Retinal pigment epithelial cell (primary cell): ENCODE data around the gene FBLN2.

ENCODE experiments used
- DNase-seq: peaks from one replicate; pipeline ENCODE4 v3.0.0-alpha.2; 2010; ENCODE audit warnings: low read depth
- H3K4me3 ChIP-seq: 2 replicates; pipeline ENCODE4 v1.5.1; 2011; ENCODE audit warnings: mild to moderate bottlenecking, low read length, control low read depth, moderate library complexity
- TF ChIP-seq, protein P1 (sequence below): conservative IDR thresholded peaks from 2 replicates; pipeline ENCODE4 v1.5.1; 2011; ENCODE audit warnings: low read depth, low read length, control low read depth, inconsistent platforms

The FBLN2 gene

DNA sequence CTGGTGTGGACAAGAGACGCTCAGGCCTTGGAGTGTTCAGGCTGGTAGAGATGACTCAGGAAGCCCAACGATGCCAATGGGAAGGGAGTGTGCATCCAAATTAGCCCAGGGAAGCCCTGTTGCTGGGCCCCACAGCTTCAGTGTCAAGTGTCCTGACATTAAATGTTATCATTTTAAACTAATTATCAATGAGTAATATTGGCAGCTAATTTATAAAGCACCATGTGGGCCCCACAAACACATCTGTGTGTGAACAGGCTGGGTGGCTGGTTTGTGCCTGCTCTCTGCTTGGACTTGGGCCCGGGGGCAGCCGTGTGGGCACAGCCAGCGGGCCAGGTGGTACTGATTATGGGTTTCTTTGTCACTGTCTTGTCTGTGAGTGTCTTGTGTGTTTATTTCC, 15.0 kb downstream of the FBLN2 start:
- H3K4me3 ChIP-seq = no peak overlapping the region
- TF ChIP-seq, protein P1, sequence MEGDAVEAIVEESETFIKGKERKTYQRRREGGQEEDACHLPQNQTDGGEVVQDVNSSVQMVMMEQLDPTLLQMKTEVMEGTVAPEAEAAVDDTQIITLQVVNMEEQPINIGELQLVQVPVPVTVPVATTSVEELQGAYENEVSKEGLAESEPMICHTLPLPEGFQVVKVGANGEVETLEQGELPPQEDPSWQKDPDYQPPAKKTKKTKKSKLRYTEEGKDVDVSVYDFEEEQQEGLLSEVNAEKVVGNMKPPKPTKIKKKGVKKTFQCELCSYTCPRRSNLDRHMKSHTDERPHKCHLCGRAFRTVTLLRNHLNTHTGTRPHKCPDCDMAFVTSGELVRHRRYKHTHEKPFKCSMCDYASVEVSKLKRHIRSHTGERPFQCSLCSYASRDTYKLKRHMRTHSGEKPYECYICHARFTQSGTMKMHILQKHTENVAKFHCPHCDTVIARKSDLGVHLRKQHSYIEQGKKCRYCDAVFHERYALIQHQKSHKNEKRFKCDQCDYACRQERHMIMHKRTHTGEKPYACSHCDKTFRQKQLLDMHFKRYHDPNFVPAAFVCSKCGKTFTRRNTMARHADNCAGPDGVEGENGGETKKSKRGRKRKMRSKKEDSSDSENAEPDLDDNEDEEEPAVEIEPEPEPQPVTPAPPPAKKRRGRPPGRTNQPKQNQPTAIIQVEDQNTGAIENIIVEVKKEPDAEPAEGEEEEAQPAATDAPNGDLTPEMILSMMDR = no peak
- no peak for DNase-seq

DNA sequence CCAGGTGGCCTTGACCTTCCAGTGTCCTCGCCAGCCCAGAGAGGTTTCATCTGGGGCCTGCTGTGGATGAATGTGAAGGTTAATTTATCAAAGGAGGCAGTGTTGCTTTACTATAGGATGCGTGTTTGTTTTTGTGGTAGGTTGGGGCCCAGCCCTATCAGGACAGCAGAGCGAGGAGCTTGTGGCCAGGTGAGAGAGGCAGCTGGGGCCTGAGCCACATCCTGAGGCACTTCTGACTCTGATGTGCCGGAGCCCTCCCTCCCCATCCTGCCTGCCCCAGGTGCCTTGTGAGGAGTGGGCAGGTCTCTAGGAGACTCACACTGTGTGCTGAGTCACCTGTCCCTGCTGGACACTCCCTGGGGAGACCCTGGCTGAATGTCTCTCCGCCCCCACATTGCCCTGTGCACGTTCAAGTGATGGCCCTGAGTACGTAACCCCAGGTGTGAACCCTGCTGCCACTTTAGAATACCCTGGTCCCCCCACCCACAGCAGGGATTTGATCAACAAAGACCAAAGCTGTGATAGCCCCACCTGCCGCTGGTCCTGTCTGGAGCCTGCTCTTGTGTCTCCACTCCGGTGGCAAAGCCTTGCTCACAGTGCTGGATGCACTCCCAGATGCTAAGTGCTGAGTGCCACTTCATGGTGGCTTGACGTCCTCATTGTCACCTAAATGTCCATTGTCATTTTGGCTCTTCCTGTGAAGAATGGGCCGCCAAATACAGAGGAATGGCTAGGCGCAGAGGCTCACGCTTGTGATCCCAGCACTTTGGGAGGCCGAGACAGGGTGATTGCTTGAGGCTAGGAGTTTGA, 16.0 kb downstream of the FBLN2 start:
- no peak for DNase-seq
- no peak overlapping the region for H3K4me3 ChIP-seq
- TF ChIP-seq, protein P1 = no peak

DNA sequence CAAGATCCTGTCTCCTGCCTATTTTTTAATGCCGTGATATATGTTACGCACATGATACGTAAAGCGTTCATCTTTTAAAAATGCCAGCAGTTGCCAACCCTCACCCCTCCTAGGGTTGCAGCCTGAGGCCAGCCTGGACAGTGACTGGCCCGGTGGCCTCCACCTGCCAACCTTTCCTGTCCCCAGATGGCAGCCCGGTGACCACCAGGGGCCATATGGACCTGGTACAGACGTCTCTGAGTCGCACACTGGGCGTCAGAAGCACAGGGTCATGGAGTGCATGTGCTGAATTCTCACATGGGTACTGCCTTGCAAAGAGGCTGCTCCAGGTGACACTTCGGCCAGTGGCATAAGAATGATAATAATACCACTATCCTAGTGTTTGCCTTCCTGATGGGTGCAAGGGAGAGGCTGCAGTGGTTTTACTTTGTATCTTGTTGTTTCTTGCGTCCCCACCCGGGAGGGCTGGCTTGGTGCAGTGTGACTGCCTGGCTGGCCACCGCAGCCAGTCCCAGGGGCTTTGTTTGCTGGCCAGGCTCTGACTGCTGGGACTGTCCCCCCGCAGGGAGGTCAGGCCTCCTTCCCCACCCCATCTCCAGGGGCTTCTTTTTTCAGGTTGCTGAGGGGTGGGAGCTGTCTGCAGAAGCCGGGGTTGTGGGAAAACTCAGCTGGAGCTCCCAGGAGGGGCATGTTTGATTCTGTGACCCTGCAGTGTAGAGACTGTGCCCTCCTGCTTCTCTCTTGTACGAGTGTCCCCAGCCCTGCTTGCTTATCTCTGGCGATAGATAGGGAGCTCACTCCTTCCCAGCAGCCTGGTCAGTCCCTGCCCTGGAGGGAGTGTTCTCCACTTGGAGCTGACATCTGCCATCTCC, 16.9 kb downstream of the FBLN2 start:
- DNase-seq = no peak
- no peak overlapping the region for H3K4me3 ChIP-seq
- TF ChIP-seq, protein P1 = no peak

DNA sequence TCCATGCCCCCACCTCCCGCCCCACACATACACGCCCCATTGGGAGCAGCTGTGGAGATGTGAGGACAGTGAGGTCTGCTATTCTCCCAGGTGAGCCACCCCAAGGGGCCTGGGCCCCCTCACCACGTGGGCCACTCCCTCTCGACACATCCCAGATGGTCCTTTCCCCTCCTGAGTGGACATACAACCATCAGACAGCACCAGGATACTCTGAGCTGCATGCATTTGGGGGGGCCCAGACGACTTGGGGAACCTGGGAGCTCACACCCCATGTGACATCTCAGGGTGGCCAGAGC, 17.5 kb downstream of the FBLN2 start:
- H3K4me3 ChIP-seq = no peak overlapping the region
- TF ChIP-seq, protein P1 = no peak
- no peak for DNase-seq

DNA sequence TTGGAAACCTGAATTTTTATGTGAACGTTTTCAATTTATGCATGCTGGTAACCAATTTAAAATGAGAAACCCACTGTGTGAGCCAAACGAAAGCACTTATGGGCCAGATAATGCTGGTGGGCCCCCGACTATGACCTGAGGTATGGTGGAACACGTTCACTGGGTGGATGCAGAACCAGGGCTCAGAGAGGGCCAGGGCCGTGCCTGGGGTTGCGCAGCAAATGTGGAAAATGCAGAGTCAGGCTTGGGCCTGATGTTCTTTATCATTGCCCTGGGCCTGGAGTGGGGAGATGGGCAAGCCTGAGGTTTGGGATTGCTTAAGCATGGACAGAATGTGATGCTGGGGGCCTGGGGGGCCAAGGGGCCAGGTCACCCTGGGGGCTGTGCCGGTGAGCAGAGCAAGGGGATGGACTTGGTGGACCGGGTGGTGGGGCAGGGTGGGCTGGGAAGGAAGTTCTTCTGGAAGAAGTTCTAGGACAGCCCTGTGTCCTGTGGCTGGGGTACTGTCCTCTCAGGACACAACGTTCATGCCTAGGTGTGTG, 17.9 kb downstream of the FBLN2 start:
- TF ChIP-seq, protein P1 = no peak

DNA sequence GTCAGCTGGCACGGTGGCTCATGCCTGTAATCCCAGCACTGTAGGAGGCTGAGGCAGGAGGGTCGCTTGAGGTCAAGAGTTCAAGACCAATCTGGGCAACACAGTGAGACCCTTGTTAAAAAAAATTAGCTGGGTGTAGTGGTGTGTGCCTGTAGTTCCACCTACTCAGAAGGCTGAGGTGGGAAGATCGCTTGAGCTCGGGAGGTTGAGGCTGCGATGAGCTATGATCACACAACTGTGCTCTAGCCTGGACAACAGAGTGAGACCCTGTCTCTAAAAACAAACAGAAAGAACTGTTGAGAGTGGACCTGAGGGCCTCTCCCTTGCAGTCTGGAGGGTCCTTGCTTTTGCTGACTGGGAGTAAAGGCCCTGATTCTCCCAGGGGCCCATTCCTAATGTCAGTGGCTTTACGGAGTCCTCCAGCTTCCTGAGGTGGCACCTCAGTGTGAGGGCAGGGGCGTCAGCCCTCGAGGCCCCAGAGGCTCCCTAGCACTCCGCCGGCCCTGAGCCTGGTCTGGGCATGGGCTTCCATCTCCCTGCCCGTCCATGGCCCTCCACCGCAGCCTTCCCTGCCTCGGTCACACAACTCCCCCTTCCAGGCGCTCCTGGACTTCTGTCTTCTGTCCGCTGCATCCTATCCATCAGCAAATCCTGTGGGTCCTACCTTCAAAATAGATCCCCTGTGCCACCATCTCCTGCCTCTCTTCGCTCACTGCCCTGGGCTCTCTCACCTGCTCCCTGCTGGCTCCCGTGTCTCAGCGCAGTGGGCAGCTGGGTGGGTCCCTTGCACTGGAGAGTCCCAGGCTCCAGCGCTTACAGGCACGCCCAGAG, 19.0 kb downstream of the FBLN2 start:
- DNase-seq = no peak
- TF ChIP-seq, protein P1 = no peak
- no peak overlapping the region for H3K4me3 ChIP-seq

More for the DNA sequence above, 17.9 kb downstream of the FBLN2 start:
- no peak overlapping the region for H3K4me3 ChIP-seq
- DNase-seq = no peak
